MM.1S (cell line): ENCODE measurements around the gene PP2D1.

ENCODE experiments used
- DNase-seq: peaks from one replicate; pipeline ENCODE4 v3.0.0-alpha.2; 2015
- H2AFZ ChIP-seq: fragments of 300-600 bp; sonication (generic); 2 replicates; pipeline ENCODE4 v1.6.0; 2016; ENCODE audit warnings: antibody characterized with exemption, low read length
- H3F3A ChIP-seq: fragments of 300-600 bp; sonication (generic); 2 replicates; pipeline ENCODE4 v1.6.1; 2016; ENCODE audit warnings: mild to moderate bottlenecking, antibody characterized with exemption, low read length, moderate library complexity, mixed read lengths; ENCODE audit not compliant: insufficient read depth
- H3K27ac ChIP-seq: fragments of 300-600 bp; sonication (generic); 2 replicates; pipeline ENCODE4 v1.5.1; 2016; ENCODE audit warnings: mild to moderate bottlenecking, low read length
- H3K27me3 ChIP-seq: fragments of 300-600 bp; sonication (generic); replicated peaks from 2 replicates; pipeline ENCODE4 v1.6.0; 2016; ENCODE audit warnings: low read length; ENCODE audit not compliant: insufficient read depth
- H3K36me3 ChIP-seq: fragments of 300-600 bp; sonication (generic); replicated peaks from 2 replicates; pipeline ENCODE4 v1.6.1; 2016; ENCODE audit warnings: mild to moderate bottlenecking, low read length, mixed read lengths; ENCODE audit not compliant: insufficient read depth
- H3K4me1 ChIP-seq: fragments of 300-600 bp; sonication (generic); 2 replicates; pipeline ENCODE4 v1.6.1; 2016; ENCODE audit warnings: low read length, mixed read lengths
- H3K4me2 ChIP-seq: fragments of 300-600 bp; sonication (generic); 2 replicates; pipeline ENCODE4 v1.6.0; 2016; ENCODE audit warnings: low read depth, low read length
- H3K4me3 ChIP-seq: fragments of 300-600 bp; sonication (generic); 2 replicates; pipeline ENCODE4 v1.5.1; 2016; ENCODE audit warnings: low read length, mixed read lengths
- H3K79me2 ChIP-seq: fragments of 300-600 bp; sonication (generic); 2 replicates; pipeline ENCODE4 v1.6.1; 2016; ENCODE audit warnings: mixed run types, low read length, mixed read lengths
- H3K9ac ChIP-seq: fragments of 300-600 bp; sonication (generic); 2 replicates; pipeline ENCODE4 v1.6.1; 2016; ENCODE audit warnings: low read length, mixed read lengths
- H3K9me2 ChIP-seq: fragments of 300-600 bp; sonication (generic); replicated peaks from 2 replicates; pipeline ENCODE4 v1.6.1; 2016; ENCODE audit warnings: mild to moderate bottlenecking, low read length, mixed read lengths; ENCODE audit not compliant: insufficient read depth
- H3K9me3 ChIP-seq: fragments of 300-600 bp; sonication (generic); replicated peaks from 2 replicates; pipeline ENCODE4 v1.6.1; 2016; ENCODE audit warnings: mild to moderate bottlenecking, low read length, mixed read lengths; ENCODE audit not compliant: insufficient read depth
- H4K20me1 ChIP-seq: fragments of 300-600 bp; sonication (generic); 2 replicates; pipeline ENCODE4 v1.6.1; 2016; ENCODE audit warnings: mild to moderate bottlenecking, low read length, moderate library complexity, mixed read lengths; ENCODE audit not compliant: insufficient read depth
- EZH2 ChIP-seq: fragments of 300-600 bp; sonication (generic); optimal IDR thresholded peaks from 2 replicates; pipeline ENCODE3; 2017; ENCODE audit warnings: low read depth, mild to moderate bottlenecking, antibody characterized with exemption, low read length, mixed read lengths
- EZH2phosphoT487 ChIP-seq: fragments of 300-600 bp; sonication (generic); IDR thresholded peaks from 2 replicates; pipeline ENCODE4 v1.6.1; 2018; ENCODE audit warnings: antibody characterized with exemption, low read length
- TF ChIP-seq, protein P1 (sequence below): fragments of 300-600 bp; sonication (generic); IDR thresholded peaks from 2 replicates; pipeline ENCODE4 v1.5.1; 2016; ENCODE audit warnings: antibody characterized with exemption, low read length, mixed read lengths

The PP2D1 gene

DNA sequence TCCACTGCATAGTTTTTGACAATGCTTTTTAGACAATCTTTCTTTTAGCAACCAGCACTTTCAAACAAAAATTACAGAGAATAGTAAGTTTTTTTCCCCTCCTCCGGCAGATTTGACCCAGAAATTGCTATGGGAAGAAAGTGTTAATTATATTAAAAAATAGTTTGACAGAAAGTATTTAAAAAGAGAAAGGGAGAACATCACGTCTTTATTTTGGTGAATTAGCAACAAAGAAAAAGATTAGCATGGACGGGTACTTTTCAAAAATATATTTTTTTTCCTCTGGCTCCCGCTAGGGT lies 27.4 kb upstream of the PP2D1 start:
- Histone ChIP-seq H3K4me3 (peak overlapping the region; percentile 86), H3K36me3 (no peaks in the 10 kb centered on the region)

DNA sequence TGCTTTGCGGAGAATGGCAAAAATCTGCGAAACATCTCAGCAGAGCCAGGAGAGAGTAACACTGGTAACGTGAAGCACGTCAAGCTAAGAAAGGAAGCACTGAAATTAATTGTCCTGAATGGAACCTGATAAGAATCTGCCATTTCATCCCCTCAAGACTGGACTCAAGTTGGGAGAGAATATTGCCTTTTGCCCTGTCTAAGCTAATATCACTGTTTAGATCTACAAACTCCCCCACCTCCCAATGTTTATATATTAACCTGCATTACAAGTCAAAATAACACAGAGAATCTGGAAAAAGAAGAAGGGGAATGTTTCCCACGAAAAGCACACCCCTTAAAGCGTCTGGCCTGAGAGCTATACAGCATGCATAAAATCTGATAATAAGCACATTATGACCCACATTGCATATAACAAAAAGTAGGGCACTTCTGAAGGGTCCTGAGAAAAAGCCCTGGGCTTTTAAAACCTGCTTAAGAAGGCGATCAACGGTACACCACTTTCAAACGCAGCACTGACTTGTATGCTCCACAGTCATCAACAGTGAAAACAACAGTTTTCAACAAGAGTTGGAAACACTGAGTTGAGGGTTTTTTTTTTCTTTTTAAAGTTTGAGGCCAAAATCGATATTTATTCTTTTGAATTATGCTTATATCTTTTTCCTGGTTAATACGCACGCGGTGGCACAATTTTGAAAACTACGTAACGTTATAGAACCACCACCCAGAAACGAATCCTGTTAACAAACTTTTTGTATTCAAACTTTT lies 26.8 kb upstream of the PP2D1 start:
- H3K27ac ChIP-seq = peak overlapping the region; percentile 86
- DNase-seq = peak; percentile 16
- H3K9me3 ChIP-seq = no peaks in the 10 kb centered on the region
- peaks cover 27% of the 10 kb centered on the region for H3K4me1 ChIP-seq
- TF ChIP-seq EZH2phosphoT487 = no peak
- no peak for TF ChIP-seq EZH2
- TF ChIP-seq, protein P1, sequence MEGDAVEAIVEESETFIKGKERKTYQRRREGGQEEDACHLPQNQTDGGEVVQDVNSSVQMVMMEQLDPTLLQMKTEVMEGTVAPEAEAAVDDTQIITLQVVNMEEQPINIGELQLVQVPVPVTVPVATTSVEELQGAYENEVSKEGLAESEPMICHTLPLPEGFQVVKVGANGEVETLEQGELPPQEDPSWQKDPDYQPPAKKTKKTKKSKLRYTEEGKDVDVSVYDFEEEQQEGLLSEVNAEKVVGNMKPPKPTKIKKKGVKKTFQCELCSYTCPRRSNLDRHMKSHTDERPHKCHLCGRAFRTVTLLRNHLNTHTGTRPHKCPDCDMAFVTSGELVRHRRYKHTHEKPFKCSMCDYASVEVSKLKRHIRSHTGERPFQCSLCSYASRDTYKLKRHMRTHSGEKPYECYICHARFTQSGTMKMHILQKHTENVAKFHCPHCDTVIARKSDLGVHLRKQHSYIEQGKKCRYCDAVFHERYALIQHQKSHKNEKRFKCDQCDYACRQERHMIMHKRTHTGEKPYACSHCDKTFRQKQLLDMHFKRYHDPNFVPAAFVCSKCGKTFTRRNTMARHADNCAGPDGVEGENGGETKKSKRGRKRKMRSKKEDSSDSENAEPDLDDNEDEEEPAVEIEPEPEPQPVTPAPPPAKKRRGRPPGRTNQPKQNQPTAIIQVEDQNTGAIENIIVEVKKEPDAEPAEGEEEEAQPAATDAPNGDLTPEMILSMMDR = no peak
- no peaks in the 10 kb centered on the region for H4K20me1 ChIP-seq
- no peaks in the 10 kb centered on the region for H3K36me3 ChIP-seq
- peaks cover 39% of the 10 kb centered on the region for H3F3A ChIP-seq
- peak overlapping the region; percentile 82 for H3K9ac ChIP-seq
- H3K9me2 ChIP-seq = no peaks in the 10 kb centered on the region
- peak overlapping the region; percentile 99 for H2AFZ ChIP-seq
- H3K27me3 ChIP-seq = no peaks in the 10 kb centered on the region
- peak overlapping the region; percentile 75 for H3K4me2 ChIP-seq
- peak overlapping the region; percentile 86 for H3K4me3 ChIP-seq
- peaks cover 33% of the 10 kb centered on the region for H3K79me2 ChIP-seq

More for the DNA sequence above, 27.4 kb upstream of the PP2D1 start:
- peaks cover 38% of the 10 kb centered on the region for H3K79me2 ChIP-seq
- peak overlapping the region; percentile 99 for H2AFZ ChIP-seq
- H3K9ac ChIP-seq = peak overlapping the region; percentile 82
- H3K27me3 ChIP-seq = no peaks in the 10 kb centered on the region
- no peaks in the 10 kb centered on the region for H3K9me2 ChIP-seq
- H4K20me1 ChIP-seq = no peaks in the 10 kb centered on the region
- H3K9me3 ChIP-seq = no peaks in the 10 kb centered on the region
- H3K4me2 ChIP-seq = peak overlapping the region; percentile 75
- peaks cover 28% of the 10 kb centered on the region for H3K4me1 ChIP-seq
- peaks cover 44% of the 10 kb centered on the region for H3F3A ChIP-seq
- no peak for TF ChIP-seq EZH2
- no peak for DNase-seq
- H3K27ac ChIP-seq = peak overlapping the region; percentile 86

DNA sequence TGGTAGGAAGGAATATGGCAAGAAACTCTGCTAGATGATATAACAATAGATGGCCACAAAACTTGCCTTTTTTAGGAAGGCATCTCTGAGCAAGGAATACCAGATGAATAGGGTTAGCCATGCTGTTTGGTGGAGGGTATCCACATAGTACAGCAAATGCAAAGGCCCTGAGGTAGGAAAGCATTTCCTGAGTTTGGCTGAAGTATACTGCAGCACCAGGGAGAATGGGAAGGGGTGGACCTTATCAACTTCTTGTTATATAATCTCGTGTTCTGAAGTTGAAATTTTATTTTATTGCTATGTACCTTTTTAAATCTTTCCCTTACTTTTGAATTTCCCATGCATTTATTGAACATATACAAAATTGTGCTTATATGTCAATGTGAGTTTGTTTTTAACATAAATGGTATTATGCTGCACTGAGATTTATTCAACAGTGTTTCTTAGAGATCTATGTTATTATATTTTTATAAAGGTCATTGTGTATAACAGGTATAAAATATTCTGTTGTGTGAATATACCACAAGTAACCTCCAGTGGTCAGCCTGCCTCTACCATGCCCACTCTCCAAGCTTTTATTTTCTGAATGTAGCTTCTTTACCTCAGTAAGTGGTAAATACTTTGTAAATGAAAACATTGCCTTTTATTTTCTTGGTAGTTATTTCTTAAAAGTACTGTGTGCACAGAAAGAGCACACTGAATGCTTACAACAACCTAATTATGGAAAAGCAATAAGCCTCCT lies 25.4 kb upstream of the PP2D1 start:
- Histone ChIP-seq H3K36me3 (no peaks in the 10 kb centered on the region), H3K4me2 (no peak overlapping the region), H2AFZ (no peak overlapping the region), H3K79me2 (peaks cover 18% of the 10 kb centered on the region), H3K4me3 (no peak overlapping the region), H3K9me3 (no peaks in the 10 kb centered on the region), H3F3A (peaks cover 28% of the 10 kb centered on the region), H3K9me2 (no peaks in the 10 kb centered on the region), H3K27me3 (no peaks in the 10 kb centered on the region), H3K9ac (no peak overlapping the region), H3K4me1 (peaks cover 18% of the 10 kb centered on the region), H3K27ac (no peak overlapping the region), H4K20me1 (no peaks in the 10 kb centered on the region)
- DNase-seq = no peak
- TF ChIP-seq EZH2 (no peak), EZH2phosphoT487 (no peak)
- TF ChIP-seq, protein P1 = peak; percentile 17
